Coronary artery (tissue), 2 donors: ENCODE measurements around the gene STXBP5.

ENCODE experiments used
- DNase-seq: peaks from one replicate; pipeline ENCODE4 v3.0.0-alpha.2; 2017; ENCODE audit warnings: low spot score
- H3K27ac ChIP-seq, 2 donors: fragments of 200-600 bp; sonication (generic); one replicate each; pipeline ENCODE4 v1.5.1; 2016 to 2019
- H3K4me3 ChIP-seq: fragments of 200-600 bp; sonication (generic); 2 replicates; pipeline ENCODE4 v1.5.1; 2016; ENCODE audit warnings: mild to moderate bottlenecking, moderate library complexity
- TF ChIP-seq, protein P1 (sequence below): fragments of 200-600 bp; sonication (generic); IDR thresholded peaks from one replicate; pipeline ENCODE4 v1.5.1; 2019; ENCODE audit warnings: antibody characterized with exemption

The STXBP5 gene

GRCh38 chr6:147304016-147304415 lies 99.8 kb downstream of the STXBP5 start:
- TF ChIP-seq, protein P1, sequence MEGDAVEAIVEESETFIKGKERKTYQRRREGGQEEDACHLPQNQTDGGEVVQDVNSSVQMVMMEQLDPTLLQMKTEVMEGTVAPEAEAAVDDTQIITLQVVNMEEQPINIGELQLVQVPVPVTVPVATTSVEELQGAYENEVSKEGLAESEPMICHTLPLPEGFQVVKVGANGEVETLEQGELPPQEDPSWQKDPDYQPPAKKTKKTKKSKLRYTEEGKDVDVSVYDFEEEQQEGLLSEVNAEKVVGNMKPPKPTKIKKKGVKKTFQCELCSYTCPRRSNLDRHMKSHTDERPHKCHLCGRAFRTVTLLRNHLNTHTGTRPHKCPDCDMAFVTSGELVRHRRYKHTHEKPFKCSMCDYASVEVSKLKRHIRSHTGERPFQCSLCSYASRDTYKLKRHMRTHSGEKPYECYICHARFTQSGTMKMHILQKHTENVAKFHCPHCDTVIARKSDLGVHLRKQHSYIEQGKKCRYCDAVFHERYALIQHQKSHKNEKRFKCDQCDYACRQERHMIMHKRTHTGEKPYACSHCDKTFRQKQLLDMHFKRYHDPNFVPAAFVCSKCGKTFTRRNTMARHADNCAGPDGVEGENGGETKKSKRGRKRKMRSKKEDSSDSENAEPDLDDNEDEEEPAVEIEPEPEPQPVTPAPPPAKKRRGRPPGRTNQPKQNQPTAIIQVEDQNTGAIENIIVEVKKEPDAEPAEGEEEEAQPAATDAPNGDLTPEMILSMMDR, result no peak
- DNase-seq, result no peak
- Histone ChIP-seq H3K4me3 (no peak overlapping the region), H3K27ac (no peak overlapping the region)

DNA sequence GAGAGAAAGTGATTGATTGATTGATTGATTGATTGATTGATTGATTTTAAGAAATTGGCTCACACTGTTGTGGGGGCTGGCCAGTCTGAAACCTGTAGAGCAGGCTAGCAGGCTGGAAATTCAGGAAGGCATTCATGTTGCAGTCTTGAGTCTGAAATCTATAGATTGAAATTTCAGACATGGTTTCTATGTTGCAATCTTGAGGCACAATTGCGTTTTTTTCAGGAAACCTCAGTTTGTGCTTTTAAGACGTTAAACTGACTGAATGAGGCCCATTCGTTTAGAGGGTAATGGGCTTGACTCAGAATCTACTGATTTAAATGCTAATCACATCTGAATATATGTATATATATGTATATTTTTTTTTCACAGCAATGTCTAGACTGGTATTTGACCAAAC lies 106.3 kb downstream of the STXBP5 start:
- H3K27ac ChIP-seq, result no peak overlapping the region
- TF ChIP-seq, protein P1, result no peak
- H3K4me3 ChIP-seq, result no peak overlapping the region
- DNase-seq, result no peak

GRCh38 chr6:147311218-147311617 lies 107.0 kb downstream of the STXBP5 start:
- DNase-seq, result no peak
- Histone ChIP-seq H3K4me3 (no peak overlapping the region), H3K27ac (no peak overlapping the region)
- TF ChIP-seq, protein P1, result no peak

DNA sequence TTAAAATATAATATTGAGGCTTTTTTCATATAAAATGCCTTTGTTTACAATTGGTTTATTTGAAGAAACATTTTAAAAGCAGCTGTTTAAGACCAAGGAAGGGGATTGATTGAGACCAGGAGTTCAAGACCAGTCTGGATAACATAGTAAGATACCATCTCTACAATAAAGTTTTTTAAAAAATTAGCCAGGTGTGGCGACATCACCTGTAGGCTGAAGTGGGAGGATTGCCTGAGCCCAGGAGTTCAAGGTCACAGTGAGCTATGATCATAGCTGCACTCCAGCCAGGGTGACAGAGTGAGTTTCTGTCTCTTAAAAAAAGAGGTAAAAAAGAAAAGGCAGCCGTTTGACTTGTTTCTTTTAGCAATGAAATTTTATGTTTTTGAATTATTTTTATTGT lies 117.0 kb downstream of the STXBP5 start:
- TF ChIP-seq, protein P1, result no peak
- H3K4me3 ChIP-seq, result no peak overlapping the region
- no peak for DNase-seq
- no peak overlapping the region for H3K27ac ChIP-seq

- Histone ChIP-seq H3K4me3 (no peak overlapping the region), H3K27ac (peak overlapping the region in 1 of 2 donors; percentile 32)
- no peak for DNase-seq
- TF ChIP-seq, protein P1, result no peak
These were observed 118.3 kb downstream of the STXBP5 start for GRCh38 chr6:147322299-147323162.

DNA sequence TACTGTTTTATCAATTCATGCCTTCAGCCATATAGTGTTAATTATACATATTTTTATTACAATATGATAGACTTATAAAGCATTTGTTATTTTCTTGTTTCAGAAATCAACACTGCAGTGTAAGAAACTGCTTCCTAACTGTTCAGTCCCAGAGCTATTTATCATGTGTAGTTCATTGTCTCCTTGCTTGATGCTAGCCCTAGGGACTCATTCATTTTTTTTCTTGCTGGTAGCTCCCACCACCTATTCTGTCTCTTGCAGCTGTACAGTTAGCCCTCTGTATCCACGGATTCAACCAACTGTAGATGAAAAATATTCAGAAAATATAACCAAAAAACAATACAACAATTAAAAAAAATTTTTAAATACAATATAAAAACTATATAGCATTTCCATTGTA lies 121.3 kb downstream of the STXBP5 start:
- DNase-seq, result no peak
- TF ChIP-seq, protein P1, result no peak
- H3K4me3 ChIP-seq, result no peak overlapping the region
- no peak overlapping the region for H3K27ac ChIP-seq

GRCh38 chr6:147331401-147331800 lies 127.2 kb downstream of the STXBP5 start:
- no peak for DNase-seq
- H3K4me3 ChIP-seq, result no peak overlapping the region
- TF ChIP-seq, protein P1, result no peak
- no peak overlapping the region for H3K27ac ChIP-seq
